Astrocyte of the spinal cord (primary cell): ENCODE measurements around the gene ANKRD9.
"Not testable (repeated sequence)": the region's sequence is repeated elsewhere in the genome, so short reads cannot be mapped to it uniquely, and the experiment has no call there.

Experiments used
- DNase-seq: peaks from one replicate; pipeline ENCODE4 v3.0.0; 2011; ENCODE audit warnings: low read depth, low spot score
- H3K4me3 ChIP-seq: 2 replicates; pipeline ENCODE4 v1.5.1; 2011; ENCODE audit warnings: low read depth, mild to moderate bottlenecking, low read length, moderate library complexity
- CTCF ChIP-seq: IDR thresholded peaks from 2 replicates; pipeline ENCODE4 v1.5.1; 2012; ENCODE audit warnings: low read depth, mild to moderate bottlenecking, low read length, inconsistent platforms
- in situ Hi-C: cut with HindIII; loops from 2 replicates; pipeline ENCODE4 v1.10.0; 2017; ENCODE audit warnings: low sequenced_read_pairs

The ANKRD9 gene

GRCh38 chr14:102541771-102542170 is 32.2 kb upstream of the ANKRD9 start:
- no peak overlapping the region for H3K4me3 ChIP-seq
- DNase-seq: no peak
- TF ChIP-seq CTCF: no peak
- in situ Hi-C loops: no loop called here

- in situ Hi-C loops, DNase-seq, H3K4me3 ChIP-seq: not testable (repeated sequence)
These were observed 31.5 kb upstream of the ANKRD9 start for GRCh38 chr14:102541029-102541491.

GRCh38 chr14:102540315-102541028 is 30.9 kb upstream of the ANKRD9 start:
- in situ Hi-C loops: no loop called here
- no peak overlapping the region for H3K4me3 ChIP-seq
- no peak for TF ChIP-seq CTCF
- no peak for DNase-seq

GRCh38 chr14:102539544-102540314 is 30.2 kb upstream of the ANKRD9 start:
- in situ Hi-C loops: no loop called here
- TF ChIP-seq CTCF: no peak
- H3K4me3 ChIP-seq: no peak overlapping the region
- DNase-seq: peak; percentile 37

- DNase-seq: no peak
- no peak for TF ChIP-seq CTCF
- in situ Hi-C loops: no loop called here
- no peak overlapping the region for H3K4me3 ChIP-seq
These were observed 29.3 kb upstream of the ANKRD9 start for GRCh38 chr14:102538602-102539543.

GRCh38 chr14:102537981-102538601 is 28.5 kb upstream of the ANKRD9 start:
- DNase-seq: no peak
- in situ Hi-C loops: no loop called here
- no peak overlapping the region for H3K4me3 ChIP-seq
- no peak for TF ChIP-seq CTCF
